ENCODE data around the gene SLC17A9. TPM values are rescaled to one million over a fixed set of nuclear protein-coding genes. Genes with fewer than 3 reads are reported as not detected.

SLC17A9 gene, protein sequence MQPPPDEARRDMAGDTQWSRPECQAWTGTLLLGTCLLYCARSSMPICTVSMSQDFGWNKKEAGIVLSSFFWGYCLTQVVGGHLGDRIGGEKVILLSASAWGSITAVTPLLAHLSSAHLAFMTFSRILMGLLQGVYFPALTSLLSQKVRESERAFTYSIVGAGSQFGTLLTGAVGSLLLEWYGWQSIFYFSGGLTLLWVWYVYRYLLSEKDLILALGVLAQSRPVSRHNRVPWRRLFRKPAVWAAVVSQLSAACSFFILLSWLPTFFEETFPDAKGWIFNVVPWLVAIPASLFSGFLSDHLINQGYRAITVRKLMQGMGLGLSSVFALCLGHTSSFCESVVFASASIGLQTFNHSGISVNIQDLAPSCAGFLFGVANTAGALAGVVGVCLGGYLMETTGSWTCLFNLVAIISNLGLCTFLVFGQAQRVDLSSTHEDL
- total RNA-seq: 11.0 and 12.8 TPM in 2 replicates

DNA sequence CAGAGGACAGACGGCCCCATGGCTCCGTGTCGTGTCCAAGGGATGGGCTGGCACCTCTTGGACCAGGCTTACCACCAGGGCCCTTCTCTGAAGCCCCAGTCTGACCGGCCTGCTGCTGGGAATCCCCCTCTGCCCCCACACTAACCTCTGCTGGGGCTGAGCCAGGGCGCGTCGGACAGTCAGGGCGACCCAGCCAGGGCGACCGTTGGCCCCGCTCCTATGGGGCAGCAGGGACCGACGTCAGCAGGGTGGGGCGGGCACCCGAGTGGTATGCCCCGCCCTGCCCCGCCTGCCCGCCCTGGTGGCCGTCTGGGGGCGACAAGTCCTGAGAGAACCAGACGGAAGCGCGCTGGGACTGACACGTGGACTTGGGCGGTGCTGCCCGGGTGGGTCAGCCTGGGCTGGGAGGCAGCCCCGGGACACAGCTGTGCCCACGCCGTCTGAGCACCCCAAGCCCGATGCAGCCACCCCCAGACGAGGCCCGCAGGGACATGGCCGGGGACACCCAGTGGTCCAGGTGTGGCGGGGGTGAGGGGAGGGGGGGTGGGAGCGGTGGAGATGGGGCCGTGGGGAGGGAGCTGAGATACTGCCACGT, at the start of gene SLC17A9:
TSS of gene SLC17A9 (plus strand) at position 337 of the 595 bp plus-strand sequence. CDS start at position 459, 122 bp downstream.
- intact Hi-C loops (cut with micrococcal nuclease): no loop called here

DNA sequence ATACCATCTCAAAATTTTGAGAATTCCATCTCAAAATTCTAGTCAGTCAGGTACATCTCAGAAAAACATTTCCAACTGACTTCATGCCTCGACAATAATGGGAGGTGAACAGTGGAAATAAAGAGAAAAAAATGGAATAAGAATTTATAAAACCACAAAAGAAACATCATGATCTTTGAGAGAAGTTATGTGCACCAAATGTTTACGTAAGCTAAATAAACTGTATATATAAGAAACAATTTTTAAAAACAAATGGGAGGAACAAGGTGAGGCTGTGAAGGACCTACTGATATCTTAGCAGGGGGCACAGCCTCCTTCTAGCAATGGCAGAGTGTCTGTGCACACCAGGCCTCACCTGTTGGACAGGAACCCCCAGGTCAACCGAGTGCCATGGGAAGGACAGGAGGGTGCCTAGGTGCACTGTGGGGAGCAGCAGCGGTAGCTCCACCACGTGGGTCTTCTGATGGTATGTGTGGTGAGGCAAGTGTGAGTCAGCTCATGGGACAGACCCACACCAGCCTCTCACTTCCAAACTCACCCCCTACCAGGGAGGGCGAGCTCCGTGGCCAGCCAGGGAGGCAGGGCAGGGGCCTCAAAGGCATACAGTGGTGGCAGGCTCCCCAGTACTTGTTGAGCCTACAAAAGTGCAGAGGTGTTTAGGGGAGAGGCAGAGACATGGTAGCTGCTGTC, 49.4 kb upstream of the SLC17A9 start:
- intact Hi-C loops (cut with micrococcal nuclease): loop anchor here (5.0 kb wide), 1 partner anchor 34 kb away; the partner anchor contains the start of gene GID8

DNA sequence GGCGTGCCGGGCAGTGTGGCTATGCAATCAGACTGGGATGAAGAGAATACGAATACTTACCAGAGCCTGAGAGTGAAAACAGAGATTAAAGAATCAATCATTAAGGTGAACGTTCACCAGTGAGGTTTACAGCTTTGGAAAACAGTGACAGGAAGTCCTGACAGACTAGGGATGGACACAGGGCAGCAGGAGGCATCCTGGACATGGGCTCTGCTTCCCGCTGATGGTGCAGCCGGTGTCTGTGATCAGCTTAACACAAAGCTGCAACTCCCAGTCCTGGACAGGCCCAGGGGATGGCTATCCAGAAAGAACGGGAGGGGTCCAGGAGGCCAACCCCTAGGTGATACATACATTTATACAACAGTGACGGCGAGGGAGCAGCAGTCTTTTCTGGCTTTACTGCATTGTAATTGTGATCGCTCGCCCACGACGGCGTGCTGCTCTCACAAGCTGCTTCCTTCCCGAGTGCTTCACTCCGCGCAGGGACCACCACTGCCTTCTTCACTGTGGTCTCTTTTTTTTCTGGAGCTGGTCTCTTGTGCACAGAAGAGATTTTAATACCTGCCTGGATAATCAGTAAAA, 46.9 kb upstream of the SLC17A9 start:
- intact Hi-C loops (cut with micrococcal nuclease): no loop called here

DNA sequence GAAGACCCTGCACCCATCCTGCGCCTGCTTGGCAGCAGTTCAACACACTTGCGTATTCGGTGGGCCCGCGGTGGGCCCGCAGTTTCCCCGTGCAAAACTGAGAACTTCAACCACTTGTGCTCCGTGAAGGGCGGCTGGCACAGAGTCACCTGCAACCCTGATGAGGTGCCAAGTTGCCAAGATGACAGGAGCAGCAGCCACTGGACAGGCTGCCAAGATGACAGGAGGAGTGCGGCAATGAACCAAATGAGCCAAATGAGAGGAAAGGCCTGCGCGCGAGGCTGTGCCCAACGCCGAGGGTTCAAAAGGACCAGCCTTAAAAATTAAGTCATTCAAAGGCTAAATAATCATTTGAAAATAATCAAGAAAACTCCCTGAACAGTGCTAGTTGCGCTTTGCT, 46.3 kb upstream of the SLC17A9 start:
- intact Hi-C loops (cut with micrococcal nuclease): no loop called here

DNA sequence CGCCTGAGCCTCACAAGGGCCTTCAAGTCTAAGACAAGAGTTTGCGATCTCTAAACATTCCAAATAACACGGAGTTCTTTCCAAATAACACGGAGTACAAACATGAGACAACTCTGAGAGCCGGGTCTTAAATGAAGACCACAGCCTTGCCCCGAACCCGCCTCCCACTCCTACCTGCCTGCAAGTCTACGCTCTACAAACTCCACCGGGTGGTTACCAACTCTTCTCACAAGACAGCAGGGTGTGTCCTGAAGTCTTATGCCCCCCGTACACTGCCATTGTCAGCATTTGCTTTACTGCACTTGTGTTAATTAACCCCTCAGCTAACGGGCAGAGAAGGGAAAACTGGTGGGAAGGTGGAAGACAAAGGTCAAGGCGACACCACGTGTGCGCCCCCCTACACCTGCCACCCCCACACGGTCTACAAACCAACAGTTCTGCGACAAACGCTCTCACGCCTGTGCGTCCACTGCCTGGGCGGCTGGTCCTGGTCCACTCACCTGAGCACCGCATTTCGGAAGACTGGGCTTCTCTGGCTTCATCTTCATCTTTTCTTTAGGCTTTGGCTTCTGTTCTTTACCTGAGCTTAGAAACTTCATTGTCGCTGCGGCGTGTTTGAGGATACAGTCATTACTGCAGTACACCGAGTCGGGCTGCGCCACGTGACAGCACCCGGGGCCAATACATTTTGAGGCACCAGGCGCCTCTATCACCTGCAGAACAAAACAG, 45.7 kb upstream of the SLC17A9 start:
- intact Hi-C loops (cut with micrococcal nuclease): no loop called here

DNA sequence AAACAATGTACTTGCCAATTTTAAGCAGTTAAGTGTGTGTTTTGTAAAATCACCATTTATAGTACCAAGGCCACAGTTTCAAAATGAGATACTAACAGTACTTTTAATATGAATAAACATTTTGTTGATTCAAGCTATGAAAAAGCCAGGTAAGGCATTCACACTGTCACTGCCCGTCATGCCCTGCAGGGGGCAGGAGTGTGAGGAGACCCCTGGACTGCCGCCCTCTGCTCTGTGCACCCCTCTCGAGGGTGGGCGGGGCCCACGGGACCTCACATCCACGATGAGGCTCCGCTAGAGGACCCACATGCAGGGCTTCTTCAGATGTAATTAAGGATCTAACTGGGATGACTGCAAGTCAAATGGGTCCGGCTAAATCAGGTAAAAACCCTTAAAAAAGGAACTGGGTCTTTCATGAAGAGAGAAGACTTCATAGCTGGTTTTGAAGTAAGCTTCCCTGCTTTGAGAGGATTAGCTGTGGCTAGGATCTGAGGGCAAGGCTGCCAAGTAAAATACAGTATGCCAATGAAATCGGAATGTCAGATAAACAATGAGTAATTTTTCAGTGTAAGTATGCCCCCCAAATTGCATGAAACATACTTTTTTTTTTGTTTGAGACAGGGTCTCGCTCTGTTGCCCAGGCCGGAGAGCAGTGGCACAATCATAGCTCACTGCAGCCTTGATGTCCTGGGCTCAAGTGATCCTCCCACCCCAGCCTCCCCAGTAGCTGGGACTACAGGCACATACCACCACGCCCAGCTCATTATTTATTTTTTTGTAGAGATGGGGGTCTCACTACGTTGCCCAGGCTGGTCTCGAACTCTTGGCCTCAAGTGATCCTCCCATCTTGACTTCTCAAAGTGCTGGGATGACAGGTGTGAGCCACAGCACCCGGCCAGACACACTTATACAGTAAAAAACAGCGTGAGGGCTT, 44.9 kb upstream of the SLC17A9 start:
- intact Hi-C loops (cut with micrococcal nuclease): no loop called here

DNA sequence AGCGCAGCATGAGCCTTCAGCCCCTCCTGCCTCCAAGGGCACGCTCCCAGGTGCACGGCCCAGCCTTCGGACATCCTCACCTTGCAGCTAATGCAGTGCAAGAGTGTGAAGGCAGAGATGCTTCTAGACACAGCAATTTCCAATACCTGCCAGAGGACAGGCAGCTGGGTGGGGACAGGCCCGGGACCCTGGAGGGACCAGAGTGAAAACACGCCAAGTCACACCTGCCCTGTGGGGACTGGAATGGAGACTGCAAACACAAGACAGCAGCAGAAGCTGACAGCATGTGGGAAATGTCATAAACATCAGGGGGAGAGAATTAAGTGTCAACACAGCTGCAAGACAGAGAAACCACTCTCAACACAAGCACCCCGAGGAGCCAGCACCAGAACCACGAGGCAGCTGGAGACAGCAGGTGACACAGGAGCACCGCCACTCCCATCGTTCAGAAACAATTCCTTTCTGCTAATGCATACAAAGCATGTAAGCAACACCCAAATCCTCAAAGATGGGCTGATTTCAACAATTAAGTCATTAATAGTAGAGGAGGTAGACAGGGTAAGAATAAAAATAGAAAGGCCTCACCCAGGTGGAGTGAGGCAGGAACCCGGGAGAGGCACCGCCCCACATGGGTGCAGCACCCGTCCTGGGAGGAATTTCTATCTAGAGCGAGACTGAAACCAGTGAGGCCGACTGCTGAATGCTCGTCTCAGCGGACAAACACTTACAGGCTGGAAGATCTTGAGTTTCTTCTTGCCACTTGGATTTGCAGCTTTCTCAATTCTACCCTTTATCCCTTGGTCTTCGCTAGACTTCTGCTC, 43.3 kb upstream of the SLC17A9 start:
- intact Hi-C loops (cut with micrococcal nuclease): no loop called here

DNA sequence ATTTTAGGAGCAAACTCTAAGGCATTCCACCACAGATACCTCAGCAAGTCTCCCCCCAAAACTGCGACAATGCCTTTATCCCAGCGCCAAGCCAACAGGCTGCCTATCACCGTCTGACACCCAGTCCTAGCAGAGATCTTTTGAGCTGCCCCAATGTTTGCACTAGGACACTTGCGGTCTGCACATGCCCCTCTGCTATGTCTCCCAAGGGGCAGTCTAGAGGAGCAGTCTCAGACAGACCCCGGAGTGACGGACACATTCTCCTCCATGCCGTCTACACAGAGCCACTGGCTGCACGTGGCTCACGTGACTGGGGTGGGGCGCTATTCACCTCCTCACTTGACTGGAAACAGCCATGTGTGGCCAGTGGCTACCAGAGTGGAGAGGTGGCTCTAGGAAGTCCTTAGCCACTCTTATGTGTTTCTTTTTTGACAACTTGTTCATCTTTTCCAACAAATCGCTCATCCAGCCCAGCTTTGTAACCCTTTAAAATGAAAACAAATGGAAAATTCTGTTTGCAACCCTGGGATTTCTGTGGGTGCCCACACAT, 42.2 kb upstream of the SLC17A9 start:
- intact Hi-C loops (cut with micrococcal nuclease): no loop called here

DNA sequence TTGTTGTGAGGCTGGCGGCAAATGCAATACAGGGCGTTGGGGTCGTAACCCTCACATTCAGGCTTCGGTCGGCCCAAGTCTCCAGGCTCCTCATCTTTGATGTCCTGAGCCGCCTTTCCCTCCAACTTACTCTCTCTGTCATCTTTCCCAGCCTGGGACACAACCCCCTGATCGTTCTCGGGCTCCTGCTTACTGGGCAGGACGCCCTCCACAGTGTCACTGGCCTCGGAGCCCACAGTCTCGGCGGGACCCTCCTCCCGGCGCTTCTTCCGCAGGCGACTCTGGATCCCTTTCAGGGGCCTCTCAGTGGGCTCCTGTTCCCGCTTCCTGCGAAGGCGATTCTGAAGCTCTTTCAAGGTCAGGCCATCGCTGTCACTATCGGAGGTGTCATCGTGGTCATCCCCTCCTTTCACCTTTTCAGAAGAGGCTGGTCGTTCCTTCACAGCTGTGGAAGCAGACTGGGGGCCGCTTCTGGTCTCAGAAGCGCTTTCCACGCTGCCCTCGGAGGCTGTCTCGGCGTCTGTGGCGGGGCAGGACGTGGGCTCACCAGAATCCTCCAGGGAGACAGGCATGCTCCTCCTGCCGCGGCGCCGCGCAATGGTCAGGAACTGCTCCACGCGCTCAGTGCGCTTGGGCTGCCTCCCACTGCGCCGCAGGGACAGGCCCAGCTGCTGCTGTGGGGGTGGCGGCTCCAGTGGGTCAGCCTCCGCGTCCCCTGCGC, 41.6 kb upstream of the SLC17A9 start:
- intact Hi-C loops (cut with micrococcal nuclease): no loop called here

DNA sequence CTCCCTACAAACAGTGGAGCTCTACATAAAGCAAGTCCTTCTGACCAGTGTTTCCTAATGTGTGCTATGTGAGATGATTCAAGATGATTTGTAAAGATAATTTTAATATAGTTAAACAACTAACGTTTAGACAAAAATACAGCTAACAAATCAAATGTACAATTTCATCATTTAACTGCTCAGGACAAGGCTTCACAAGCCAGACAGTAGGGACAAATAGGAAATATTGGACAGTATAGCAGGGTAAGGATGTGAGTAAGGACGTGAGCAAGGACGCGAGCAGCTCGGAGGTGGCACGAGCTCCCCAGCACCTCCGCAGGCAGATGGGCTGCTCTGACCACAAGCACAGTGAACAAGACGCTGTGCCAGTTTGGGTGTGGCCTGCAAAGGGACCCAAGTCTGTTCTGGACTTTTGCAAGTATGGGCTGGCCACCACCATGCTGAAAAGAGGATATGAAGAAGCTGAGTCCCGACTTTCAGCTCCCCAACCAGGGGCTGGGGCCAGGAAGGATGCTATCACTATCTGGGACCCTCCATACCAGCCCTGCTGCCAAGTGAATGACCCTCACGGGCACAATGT, 40.7 kb upstream of the SLC17A9 start:
- intact Hi-C loops (cut with micrococcal nuclease): no loop called here

DNA sequence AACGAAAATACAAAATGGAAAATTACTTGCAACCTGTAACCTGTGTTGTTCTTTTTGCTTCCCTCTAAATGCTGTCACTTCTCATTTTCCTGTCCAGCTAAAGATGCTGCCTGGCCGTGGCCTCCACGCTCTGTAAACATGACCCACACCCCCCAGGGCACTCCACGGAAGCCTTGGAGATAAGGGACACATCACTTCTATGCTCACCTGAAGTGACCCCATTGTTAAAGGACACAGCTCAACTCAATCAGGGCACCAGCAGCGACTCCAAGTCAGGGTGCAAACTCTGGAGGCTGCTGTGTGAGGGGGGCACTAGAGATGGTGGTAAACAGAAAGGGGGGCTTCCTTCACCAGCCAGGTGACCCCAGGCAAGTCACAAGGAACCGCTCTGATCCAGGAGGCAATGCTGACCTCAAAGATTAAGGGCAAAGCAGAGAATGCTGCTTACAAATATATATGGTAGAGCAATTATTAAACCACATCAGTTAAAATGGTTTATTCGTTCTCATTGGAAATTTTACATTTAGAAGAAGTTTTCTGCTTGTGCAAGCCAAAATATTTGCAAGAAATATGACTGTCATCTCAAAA, 39.4 kb upstream of the SLC17A9 start:
- intact Hi-C loops (cut with micrococcal nuclease): no loop called here

DNA sequence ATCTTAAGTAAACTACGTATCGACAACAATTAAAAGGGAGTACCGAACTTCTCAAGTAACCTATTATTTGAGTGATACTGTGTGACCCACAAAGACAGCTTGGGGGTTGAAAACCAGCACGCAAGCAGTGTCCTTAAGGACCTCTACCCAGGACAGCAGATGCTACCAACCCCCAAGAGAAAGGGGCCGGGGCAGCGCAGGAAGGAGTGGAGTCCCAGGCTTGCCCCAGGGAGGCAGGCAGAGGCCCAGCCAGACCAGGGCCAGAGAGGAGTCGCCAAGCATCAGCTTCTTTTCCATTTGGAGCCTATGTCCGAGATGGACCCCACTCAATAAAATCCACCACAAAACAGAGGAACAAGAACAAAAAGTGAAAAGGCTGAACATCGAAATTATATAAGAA, 38.1 kb upstream of the SLC17A9 start:
- intact Hi-C loops (cut with micrococcal nuclease): no loop called here

DNA sequence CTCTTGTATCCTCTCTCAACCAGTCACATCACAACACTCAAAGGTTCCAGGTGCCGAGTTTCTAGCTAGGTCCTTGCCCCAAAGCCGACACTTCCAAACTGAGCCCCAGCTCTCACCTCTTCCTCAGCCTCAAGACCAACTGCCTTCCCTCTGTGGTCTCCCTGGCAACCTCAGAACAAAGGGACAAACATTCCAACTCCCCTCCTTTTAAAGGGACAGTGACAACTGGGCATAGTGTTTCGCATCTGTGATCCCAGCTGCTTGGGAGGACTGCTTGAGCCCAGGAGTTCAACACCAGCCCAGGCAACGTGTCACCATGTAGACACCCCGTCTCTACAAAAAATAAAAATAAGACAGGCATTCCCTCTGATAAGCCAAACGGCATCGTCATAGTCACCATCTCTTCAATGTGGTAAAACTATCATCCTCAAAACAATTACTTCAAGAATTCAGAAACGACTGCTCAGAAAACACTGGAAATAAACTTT, 37.5 kb upstream of the SLC17A9 start:
- intact Hi-C loops (cut with micrococcal nuclease): no loop called here

DNA sequence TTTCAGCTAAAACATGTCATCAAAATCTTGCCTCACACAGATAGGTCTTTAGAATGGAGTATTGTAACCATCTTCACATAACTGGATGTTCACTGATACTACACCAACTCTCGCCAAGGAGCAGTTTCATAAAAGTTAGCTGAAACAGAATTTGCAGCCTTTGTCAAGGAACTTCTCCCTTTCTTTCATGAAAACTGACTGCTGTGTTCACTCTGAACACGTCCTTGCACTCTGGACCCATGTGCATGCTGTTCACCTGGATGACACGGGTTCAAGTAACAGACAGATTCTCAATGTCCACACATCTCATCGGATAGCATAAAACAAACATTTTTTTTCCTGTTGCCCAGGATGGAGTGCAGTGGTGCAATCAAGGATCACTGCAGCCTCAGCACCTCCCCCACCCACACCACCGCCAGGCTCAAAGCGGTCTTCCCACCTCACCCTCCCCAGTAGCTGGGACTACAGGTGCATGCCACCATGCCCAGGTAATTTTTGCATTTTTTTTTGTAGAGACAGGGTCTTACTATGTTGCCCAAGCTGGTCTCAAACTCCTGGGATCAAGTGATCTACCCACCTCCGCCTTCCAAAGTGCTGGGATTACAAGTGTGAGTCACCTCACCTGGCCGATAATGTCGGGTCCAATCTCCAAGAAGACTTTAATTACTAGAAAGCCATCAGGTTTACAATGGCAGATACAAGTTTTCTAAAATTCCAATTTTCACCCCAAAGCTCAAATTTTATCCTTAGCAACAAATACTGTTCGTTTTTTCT, 35.6 kb upstream of the SLC17A9 start:
- intact Hi-C loops (cut with micrococcal nuclease): no loop called here

DNA sequence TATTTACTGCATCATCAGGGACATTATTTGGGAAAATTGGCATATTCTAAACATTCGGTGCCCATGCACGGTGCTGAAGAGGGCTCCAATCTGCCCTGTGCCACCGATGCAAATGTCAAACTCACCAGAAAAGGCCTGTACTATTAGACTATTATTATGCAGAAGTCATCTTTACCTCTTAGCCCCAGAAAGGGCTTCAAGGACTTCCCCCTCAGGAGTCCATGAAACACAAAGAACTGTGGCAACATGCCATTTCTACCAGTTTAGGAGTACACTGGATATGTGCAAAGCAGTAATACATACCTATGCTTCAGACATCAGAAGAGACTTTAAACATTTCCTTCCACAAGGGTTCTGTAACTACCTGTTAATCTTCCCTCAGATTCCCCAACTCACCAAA, 34.8 kb upstream of the SLC17A9 start:
- intact Hi-C loops (cut with micrococcal nuclease): loop anchor here (2.0 kb wide), 1 partner anchor 17 kb away; no protein-coding TSS in a partner anchor

DNA sequence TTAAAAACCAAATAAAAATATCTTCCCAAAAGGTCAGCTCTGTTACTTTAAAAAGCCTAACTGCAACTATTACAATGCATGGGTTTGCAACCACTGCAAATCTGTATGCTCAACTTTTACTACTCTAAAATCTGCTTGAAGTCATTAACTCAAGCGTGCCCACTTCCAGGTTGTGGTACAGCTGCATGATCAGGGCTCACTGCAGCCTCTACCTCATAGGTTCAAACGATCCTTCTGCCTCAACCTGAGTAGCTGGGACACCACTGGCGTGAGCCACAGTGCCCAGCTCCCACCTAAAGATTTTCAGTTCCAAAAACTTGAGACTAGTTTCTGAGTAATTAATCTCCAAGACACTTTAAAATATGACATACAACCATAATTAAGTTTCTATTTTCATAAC, 34.4 kb upstream of the SLC17A9 start:
- intact Hi-C loops (cut with micrococcal nuclease): loop anchor here (2.0 kb wide), 1 partner anchor 17 kb away; no protein-coding TSS in a partner anchor

Data from T-helper 2 cell treated with Interferon-gamma antibody and Interleukin-4, amounts not matched to agents 100 ng/mL and 5 ng/mL, for 36 hours (primary cell).